H1 (cell line): ENCODE data around the gene CPEB1. TPM values are rescaled to one million over a fixed set of nuclear protein-coding genes. Genes with fewer than 3 reads are reported as not detected.

Experiments
- CTCF ChIA-PET: fragments of 300-600 bp; sonication (Branson Sonifier 250); formaldehyde crosslinking; loops from one replicate; lab custom pipeline; 2021; ENCODE audit not compliant: partially characterized antibody; lab: Charles Lee
- POLR2A ChIA-PET: fragments of 300-600 bp; sonication (Branson Sonifier 250); formaldehyde crosslinking; loops from one replicate; lab custom pipeline; 2021; ENCODE audit warnings: inconsistent platforms; ENCODE audit not compliant: partially characterized antibody; lab: Charles Lee
- DNase-seq, 2 experiments: peaks; one replicate each; pipeline versions ENCODE4 v3.0.0 to v3.0.0-alpha.2; 2010 to 2022; ENCODE audit warnings: low spot score in 2 of 2, low read depth in 1 of 2, mixed read lengths in 1 of 2
- FAIRE-seq: peaks from 2 replicates; lab custom pipeline; 2011; peaks lifted over from hg19 to GRCh38; lab: Jason Lieb, UNC
- H2AFZ ChIP-seq: 2 replicates; pipeline ENCODE4 v1.8.1; 2012; ENCODE audit warnings: low read length, inconsistent platforms
- H2AK5ac ChIP-seq: 2 replicates; pipeline ENCODE4 v1.6.1; 2013; ENCODE audit warnings: low read depth, low read length
- H2BK120ac ChIP-seq: replicated peaks from 2 replicates; pipeline ENCODE3; 2013; ENCODE audit warnings: low read depth, low read length, inconsistent platforms
- H2BK12ac ChIP-seq: 2 replicates; pipeline ENCODE4 v1.6.1; 2013; ENCODE audit warnings: low read depth, low read length
- H2BK15ac ChIP-seq: 2 replicates; pipeline ENCODE4 v1.6.1; 2013; ENCODE audit warnings: low read length
- H2BK20ac ChIP-seq: 2 replicates; pipeline ENCODE4 v1.6.1; 2013; ENCODE audit warnings: low read length
- H2BK5ac ChIP-seq: 2 replicates; pipeline ENCODE4 v1.6.1; 2013; ENCODE audit warnings: low read depth, low read length
- H3K14ac ChIP-seq: 2 replicates; pipeline ENCODE4 v1.6.1; 2013; ENCODE audit warnings: inconsistent platforms; ENCODE audit not compliant: insufficient read length
- H3K18ac ChIP-seq: 2 replicates; pipeline ENCODE4 v1.6.1; 2013; ENCODE audit warnings: low read length; ENCODE audit errors: extremely low read depth
- H3K23ac ChIP-seq: 2 replicates; pipeline ENCODE4 v1.6.1; 2013; ENCODE audit warnings: inconsistent platforms; ENCODE audit not compliant: insufficient read length
- H3K23me2 ChIP-seq: 2 replicates; pipeline ENCODE4 v1.6.1; 2013; ENCODE audit warnings: low read depth, low read length
- H3K27ac ChIP-seq: 2 replicates; pipeline ENCODE4 v1.6.1; 2011; ENCODE audit warnings: low read depth, low read length, inconsistent platforms
- H3K27me3 ChIP-seq, 4 experiments: replicated peaks in 1 of 4; 1 replicate in 1 of 4; 2 replicates in 3 of 4; pipeline versions ENCODE4 v1.6.1 to v1.8.1; 2011 to 2013; ENCODE audit warnings: low read length in 3 of 4, mild to moderate bottlenecking in 3 of 4, inconsistent platforms in 2 of 4, mixed read lengths in 2 of 4, moderate library complexity in 1 of 4; ENCODE audit not compliant: control insufficient read depth in 3 of 4, insufficient read depth in 3 of 4; ENCODE audit errors: extremely low read depth in 1 of 4
- H3K36me3 ChIP-seq, 4 experiments: 2 replicates each; pipeline versions ENCODE4 v1.6.1 to v1.8.1; 2011 to 2013; ENCODE audit warnings: mild to moderate bottlenecking in 4 of 4, low read length in 3 of 4, moderate library complexity in 2 of 4, control low read depth in 1 of 4, inconsistent platforms in 1 of 4; ENCODE audit not compliant: insufficient read depth in 4 of 4, control insufficient read depth in 2 of 4
- H3K4ac ChIP-seq: replicated peaks from 2 replicates; pipeline ENCODE3; 2013; ENCODE audit warnings: low read length, low read depth, mixed read lengths, inconsistent platforms; ENCODE audit not compliant: insufficient read length
- H3K4me1 ChIP-seq, 4 experiments: replicated peaks in 1 of 4; 1 replicate in 1 of 4; 2 replicates in 3 of 4; pipeline versions ENCODE4 v1.6.1 to v1.8.1; 2011 to 2013; ENCODE audit warnings: low read length in 3 of 4, inconsistent platforms in 2 of 4, mixed read lengths in 1 of 4; ENCODE audit not compliant: insufficient read depth in 4 of 4, control insufficient read depth in 3 of 4
- H3K4me2 ChIP-seq, 2 experiments: 2 replicates each; pipeline versions ENCODE4 v1.6.1 to v1.8.1; 2011 to 2013; ENCODE audit warnings: low read depth in 2 of 2, low read length in 2 of 2, control low read depth in 1 of 2, inconsistent platforms in 1 of 2, mild to moderate bottlenecking in 1 of 2; ENCODE audit not compliant: insufficient read depth in 1 of 2
- H3K4me3 ChIP-seq, 4 experiments: fragments of 200-600, 300-600 bp in 1 of 4; sonication (generic), shearing (Covaris generic), sonication (Bioruptor Twin) in 1 of 4; 2 replicates each; pipeline versions ENCODE4 v1.5.1 to v1.8.1; 2011 to 2016; ENCODE audit warnings: low read length in 4 of 4, low read depth in 3 of 4, control low read depth in 2 of 4, inconsistent platforms in 2 of 4, mild to moderate bottlenecking in 2 of 4, mixed read lengths in 1 of 4, moderate library complexity in 1 of 4; ENCODE audit not compliant: insufficient read depth in 2 of 4; ENCODE audit errors: extremely low read depth in 1 of 4
- H3K56ac ChIP-seq: replicated peaks from 2 replicates; pipeline ENCODE3; 2013; ENCODE audit warnings: low read depth, mild to moderate bottlenecking, mixed read lengths, low read length, inconsistent platforms; ENCODE audit not compliant: insufficient read length
- H3K79me1 ChIP-seq: 2 replicates; pipeline ENCODE4 v1.6.1; 2013; ENCODE audit warnings: low read depth, low read length, control low read depth
- H3K79me2 ChIP-seq, 2 experiments: 2 replicates each; pipeline versions ENCODE4 v1.6.1 to v1.8.1; 2012 to 2013; ENCODE audit warnings: low read length in 2 of 2, mild to moderate bottlenecking in 2 of 2, inconsistent platforms in 1 of 2; ENCODE audit not compliant: insufficient read depth in 2 of 2, control insufficient read depth in 1 of 2
- H3K9ac ChIP-seq, 4 experiments: replicated peaks in 1 of 4; 1 replicate in 1 of 4; 2 replicates in 3 of 4; pipeline versions ENCODE4 v1.6.1 to v1.8.1; 2011 to 2013; ENCODE audit warnings: low read depth in 3 of 4, low read length in 3 of 4, control low read depth in 2 of 4, mild to moderate bottlenecking in 2 of 4, moderate library complexity in 2 of 4, inconsistent platforms in 1 of 4; ENCODE audit errors: extremely low read depth in 1 of 4
- H3K9me3 ChIP-seq, 2 experiments: 2 replicates each; pipeline versions ENCODE4 v1.6.1 to v1.8.1; 2012 to 2013; ENCODE audit warnings: mild to moderate bottlenecking in 2 of 2, moderate library complexity in 2 of 2, control low read depth in 1 of 2, inconsistent platforms in 1 of 2, low read depth in 1 of 2, low read length in 1 of 2, mixed read lengths in 1 of 2; ENCODE audit not compliant: insufficient read depth in 2 of 2
- H4K20me1 ChIP-seq, 2 experiments: replicated peaks in 1 of 2; 2 replicates each; pipeline versions ENCODE3 to v1.8.1; 2011 to 2013; ENCODE audit warnings: inconsistent platforms in 2 of 2, low read length in 2 of 2, mild to moderate bottlenecking in 1 of 2; ENCODE audit not compliant: insufficient read depth in 2 of 2, control insufficient read depth in 1 of 2
- H4K5ac ChIP-seq: 2 replicates; pipeline ENCODE4 v1.6.1; 2013; ENCODE audit warnings: low read length, low read depth, mixed read lengths, inconsistent platforms; ENCODE audit not compliant: insufficient read length
- H4K8ac ChIP-seq: 2 replicates; pipeline ENCODE4 v1.8.0; 2013; ENCODE audit warnings: mild to moderate bottlenecking, moderate library complexity, low read length, inconsistent platforms; ENCODE audit not compliant: insufficient read depth; ENCODE audit errors: extremely low read depth
- H4K91ac ChIP-seq: replicated peaks from 2 replicates; pipeline ENCODE3; 2013; ENCODE audit warnings: low read length, mixed read lengths, inconsistent platforms; ENCODE audit not compliant: insufficient read length
- ATF2 ChIP-seq: IDR thresholded peaks from 2 replicates; pipeline ENCODE4 v1.6.1; 2012; ENCODE audit warnings: low read length, inconsistent platforms
- BACH1 ChIP-seq: IDR thresholded peaks from 2 replicates; pipeline ENCODE4 v1.6.1; 2012; ENCODE audit warnings: low read length, improper control_type of control experiment
- BCL11A ChIP-seq, 2 experiments: IDR thresholded peaks; one replicate each; pipeline ENCODE4 v1.6.1; 2011; ENCODE audit warnings: low read depth in 2 of 2, low read length in 2 of 2, mild to moderate bottlenecking in 2 of 2
- CTBP2 ChIP-seq: IDR thresholded peaks from 2 replicates; pipeline ENCODE4 v1.7.0; 2011; ENCODE audit warnings: borderline replicate concordance, mild to moderate bottlenecking, moderate library complexity, mixed read lengths, low read length; ENCODE audit not compliant: insufficient read depth, insufficient read length
- HDAC2 ChIP-seq, 2 experiments: fragments of 300-600 bp in 1 of 2; sonication (generic) in 1 of 2; IDR thresholded peaks; 2 replicates each; pipeline ENCODE4 v1.6.1; 2011 to 2012; ENCODE audit warnings: low read depth in 2 of 2, low read length in 2 of 2, mild to moderate bottlenecking in 2 of 2, moderate library complexity in 2 of 2, borderline replicate concordance in 1 of 2, inconsistent platforms in 1 of 2
- POLR2A ChIP-seq, 2 experiments: IDR thresholded peaks; 1 replicate in 1 of 2; 2 replicates in 1 of 2; pipeline ENCODE4 v1.6.1; 2011; ENCODE audit warnings: low read depth in 2 of 2, low read length in 2 of 2, mild to moderate bottlenecking in 2 of 2; ENCODE audit errors: control extremely low read depth in 1 of 2
- RNF2 ChIP-seq: fragments of 200-900, 300-1000 bp; sonication (generic); IDR thresholded peaks from 2 replicates; pipeline ENCODE4 v1.7.1; 2016; ENCODE audit warnings: borderline replicate concordance, low read depth, mild to moderate bottlenecking, antibody characterized with exemption, low read length; ENCODE audit not compliant: poor library complexity, severe bottlenecking; ENCODE audit errors: missing control alignments
- SP1 ChIP-seq: IDR thresholded peaks from 2 replicates; pipeline ENCODE4 v1.6.1; 2011; ENCODE audit warnings: low read depth, low read length
- SRF ChIP-seq: IDR thresholded peaks from 2 replicates; pipeline ENCODE4 v1.6.1; 2011; ENCODE audit warnings: mild to moderate bottlenecking, low read depth, low read length, moderate library complexity
- TAF7 ChIP-seq: optimal IDR thresholded peaks from 2 replicates; pipeline ENCODE3; 2011; ENCODE audit warnings: low read depth, mild to moderate bottlenecking, inconsistent platforms, low read length, moderate library complexity, borderline replicate concordance
- TBP ChIP-seq: IDR thresholded peaks from 2 replicates; pipeline ENCODE4 v1.6.1; 2011; ENCODE audit warnings: low read depth, low read length, improper control_type of control experiment
- WGBS, 2 experiments: shearing (Covaris generic) in 1 of 2; methylation state at CpG; one replicate each; pipeline versions ENCODE4 v1.1.6 to v1.1.7; 2013 to 2015; ENCODE audit warnings: low lambda C conversion rate in 2 of 2, mixed read lengths in 2 of 2, inconsistent platforms in 1 of 2, low coverage in 1 of 2, missing lambda C conversion rate in 1 of 2; ENCODE audit not compliant: insufficient replicate concordance in 2 of 2, insufficient coverage in 1 of 2, insufficient read length in 1 of 2; ENCODE audit errors: extremely low coverage in 1 of 2, missing lambda C conversion rate in 1 of 2; 5-methylcytosine and 5-hydroxymethylcytosine counted together
- polyA plus RNA-seq, 7 experiments: library from polyadenylated mRNA; depleted of rRNA in 3 of 7; stranded (reverse) in 5 of 7; unstranded in 2 of 7; fragments of >200 nt in 5 of 7; fragments of 200-250 nt in 2 of 7; gene quantifications; 1 replicate in 5 of 7; 2 replicates in 1 of 7; 4 replicates in 1 of 7; pipeline versions ENCODE4 v1.2.1 to v1.2.3, GENCODE V29; 2011 to 2013; ENCODE audit warnings: missing spikeins in 2 of 7, mixed read lengths in 2 of 7
- total RNA-seq: library from RNA; stranded (reverse); fragmentation: NEBNext Ultra II Directional; extraction: Animal tissue kit (Norgen Biotek cat#: 25700); gene quantifications from 2 replicates; pipeline ENCODE4 v1.2.1, GENCODE V29; 2021

The CPEB1 gene
- total and polyA plus RNA-seq, 2 of the 8 experiments (the other 6 are each of a cell fraction or from before 2014, with no cell fraction given), result 4.4 to 4.5 TPM

- peaks cover 0 to 2% of the 10 kb centered on the region in 2 experiments; a peak in 3 of 4 replicates for H3K79me2 ChIP-seq
- no peak overlapping the region for H2BK12ac ChIP-seq
- H3K4me3 ChIP-seq, result no peak overlapping the region
- H2AFZ ChIP-seq, result no peak overlapping the region
- no peak overlapping the region for H3K18ac ChIP-seq
- H4K20me1 ChIP-seq, result no peaks in the 10 kb centered on the region
- no peak overlapping the region for H4K91ac ChIP-seq
- H3K27me3 ChIP-seq, result no peaks in the 10 kb centered on the region
- DNase-seq (no peak), FAIRE-seq (no peak)
- H2AK5ac ChIP-seq, result no peak overlapping the region
- H2BK5ac ChIP-seq, result no peak overlapping the region
- no peak for TF ChIP-seq SRF
- no peak for TF ChIP-seq HDAC2 (IDR thresholded peaks at IDR 0.05; ENCODE audit: borderline replicate concordance in 1 of 2, low read depth in 2 of 2, low read length in 2 of 2)
- no peak for TF ChIP-seq ATF2
- TF ChIP-seq BACH1, result no peak
- no peak for TF ChIP-seq BCL11A (IDR thresholded peaks at IDR 0.05; ENCODE audit: low read depth in 2 of 2, low read length in 2 of 2)
- no peak for TF ChIP-seq TBP
- no peak for TF ChIP-seq SP1
- TF ChIP-seq POLR2A (IDR thresholded peaks at IDR 0.05; ENCODE audit: control extremely low read depth in 1 of 2, low read depth in 2 of 2, low read length in 2 of 2), result no peak
- TF ChIP-seq RNF2, result no peak
- no peak for TF ChIP-seq CTBP2
- TF ChIP-seq TAF7, result no peak
- no peak overlapping the region for H3K9ac ChIP-seq
- H2BK120ac ChIP-seq, result no peak overlapping the region
- no peaks in the 10 kb centered on the region for H3K36me3 ChIP-seq
- no peak overlapping the region for H3K56ac ChIP-seq
- peaks cover 5% of the 10 kb centered on the region for H3K23me2 ChIP-seq
- H3K14ac ChIP-seq, result no peak overlapping the region
- WGBS, 2 experiments, result 90% methylated on average over 3 of the region's 3 CpGs; no CpG with 5 or more reads in 1 of the 2 experiments
- ChIA-PET CTCF (interaction anchor here (0.9 to 6.7 kb wide), 2 partner anchors 14 to 136 kb away, joined by 3 to 54 read pairs; no protein-coding TSS in a partner anchor), POLR2A (interaction anchor here (0.6 to 0.8 kb wide), 2 partner anchors 8 to 125 kb away, joined by 3 read pairs; no protein-coding TSS in a partner anchor)
- no peak overlapping the region for H4K8ac ChIP-seq
- no peaks in the 10 kb centered on the region for H3K79me1 ChIP-seq
- H3K4me2 ChIP-seq, result no peak overlapping the region
- no peak overlapping the region for H3K4ac ChIP-seq
- H2BK20ac ChIP-seq, result no peak overlapping the region
- H4K5ac ChIP-seq, result no peak overlapping the region
- H3K4me1 ChIP-seq, result peaks cover 3 to 14% (median 7%) of the 10 kb centered on the region in 4 experiments; a peak in 5 of 7 replicates
- H3K27ac ChIP-seq, result no peak overlapping the region
- no peak overlapping the region for H3K23ac ChIP-seq
- H3K9me3 ChIP-seq, result no peaks in the 10 kb centered on the region
- no peak overlapping the region for H2BK15ac ChIP-seq
Observed at GRCh38 chr15:82545002-82545401, 102.2 kb downstream of the CPEB1 start.
